Osteocyte (in vitro differentiated cells): Measurements from ENCODE around the gene TBL1X. TPM values are rescaled to one million over a fixed set of nuclear protein-coding genes. Genes with fewer than 3 reads are reported as not detected.

Experiments
- DNase-seq: peaks from one replicate; pipeline ENCODE4 v3.0.0; 2021; ENCODE audit warnings: mixed read lengths; ENCODE audit not compliant: unreplicated experiment; ENCODE audit errors: extremely low spot score
- H3K27ac Mint-ChIP-seq: one replicate; pipeline ENCODE4 v1.8.0; 2021; ENCODE audit warnings: mild to moderate bottlenecking, mixed read lengths; ENCODE audit not compliant: unreplicated experiment
- H3K27me3 Mint-ChIP-seq: one replicate; pipeline ENCODE4 v1.8.0; 2021; ENCODE audit warnings: mixed read lengths; ENCODE audit not compliant: unreplicated experiment
- H3K36me3 Mint-ChIP-seq: one replicate; pipeline ENCODE4 v1.8.0; 2021; ENCODE audit warnings: mixed read lengths; ENCODE audit not compliant: unreplicated experiment
- H3K4me1 Mint-ChIP-seq: one replicate; pipeline ENCODE4 v1.8.0; 2021; ENCODE audit warnings: mixed read lengths; ENCODE audit not compliant: unreplicated experiment
- H3K4me3 Mint-ChIP-seq: one replicate; pipeline ENCODE4 v1.8.0; 2021; ENCODE audit warnings: mild to moderate bottlenecking, moderate library complexity, mixed read lengths; ENCODE audit not compliant: unreplicated experiment
- H3K9me3 Mint-ChIP-seq: one replicate; pipeline ENCODE4 v1.8.0; 2021; ENCODE audit warnings: mixed read lengths; ENCODE audit not compliant: unreplicated experiment
- CTCF ChIP-seq: fragments of 200-600 bp; sonication (generic); IDR thresholded peaks from 2 replicates; pipeline ENCODE4 v1.5.0; 2021; ENCODE audit warnings: antibody characterized with exemption, mild to moderate bottlenecking, moderate library complexity
- total RNA-seq: library from RNA; stranded (reverse); gene quantifications from 2 replicates; pipeline ENCODE4 v1.2.1, GENCODE V29; 2021

Gene TBL1X
- total RNA-seq, 1 donor from 2014 or later = 35.3 TPM

GRCh38 chrX:9634551-9634950, 169.7 kb downstream of the TBL1X start:
- no peak for TF ChIP-seq CTCF
- no peak overlapping the region for H3K27ac Mint-ChIP-seq
- peaks cover 7% of the 10 kb centered on the region for H3K4me1 Mint-ChIP-seq
- no peak overlapping the region for H3K4me3 Mint-ChIP-seq
- peaks cover 4% of the 10 kb centered on the region for H3K9me3 Mint-ChIP-seq
- H3K27me3 Mint-ChIP-seq = no peaks in the 10 kb centered on the region
- H3K36me3 Mint-ChIP-seq = no peaks in the 10 kb centered on the region
- DNase-seq = no peak

GRCh38 chrX:9635368-9635767, 170.5 kb downstream of the TBL1X start:
- TF ChIP-seq CTCF = no peak

GRCh38 chrX:9635803-9636202, 170.9 kb downstream of the TBL1X start:
- peaks cover 5% of the 10 kb centered on the region for H3K4me1 Mint-ChIP-seq
- no peaks in the 10 kb centered on the region for H3K36me3 Mint-ChIP-seq
- H3K27me3 Mint-ChIP-seq = no peaks in the 10 kb centered on the region
- DNase-seq = no peak
- peaks cover 4% of the 10 kb centered on the region for H3K9me3 Mint-ChIP-seq
- no peak overlapping the region for H3K4me3 Mint-ChIP-seq
- TF ChIP-seq CTCF = no peak
- H3K27ac Mint-ChIP-seq = no peak overlapping the region

More at GRCh38 chrX:9635368-9635767, 170.5 kb downstream of the TBL1X start:
- peaks cover 5% of the 10 kb centered on the region for H3K4me1 Mint-ChIP-seq
- no peak for DNase-seq
- H3K36me3 Mint-ChIP-seq = no peaks in the 10 kb centered on the region
- no peaks in the 10 kb centered on the region for H3K27me3 Mint-ChIP-seq
- peaks cover 4% of the 10 kb centered on the region for H3K9me3 Mint-ChIP-seq
- H3K27ac Mint-ChIP-seq = no peak overlapping the region
- H3K4me3 Mint-ChIP-seq = no peak overlapping the region

GRCh38 chrX:9638871-9639270, 174.0 kb downstream of the TBL1X start:
- TF ChIP-seq CTCF = no peak
- no peak overlapping the region for H3K27ac Mint-ChIP-seq
- no peaks in the 10 kb centered on the region for H3K36me3 Mint-ChIP-seq
- H3K27me3 Mint-ChIP-seq = no peaks in the 10 kb centered on the region
- H3K4me1 Mint-ChIP-seq = peaks cover 5% of the 10 kb centered on the region
- peaks cover 5% of the 10 kb centered on the region for H3K9me3 Mint-ChIP-seq
- DNase-seq = no peak
- no peak overlapping the region for H3K4me3 Mint-ChIP-seq

GRCh38 chrX:9642270-9642995, 177.6 kb downstream of the TBL1X start:
- peaks cover 2% of the 10 kb centered on the region for H3K36me3 Mint-ChIP-seq
- no peak overlapping the region for H3K27ac Mint-ChIP-seq
- peaks cover 5% of the 10 kb centered on the region for H3K4me1 Mint-ChIP-seq
- no peak for DNase-seq
- H3K4me3 Mint-ChIP-seq = no peak overlapping the region
- no peak for TF ChIP-seq CTCF
- peaks cover 8% of the 10 kb centered on the region for H3K9me3 Mint-ChIP-seq
- H3K27me3 Mint-ChIP-seq = no peaks in the 10 kb centered on the region
